ENCODE data around the gene GPAM. TPM values are rescaled to one million over a fixed set of nuclear protein-coding genes. Genes with fewer than 3 reads are reported as not detected.

The GPAM gene
- total and polyA plus RNA-seq, 11 donors = 5.8 to 104 (median 16.9) TPM

DNA sequence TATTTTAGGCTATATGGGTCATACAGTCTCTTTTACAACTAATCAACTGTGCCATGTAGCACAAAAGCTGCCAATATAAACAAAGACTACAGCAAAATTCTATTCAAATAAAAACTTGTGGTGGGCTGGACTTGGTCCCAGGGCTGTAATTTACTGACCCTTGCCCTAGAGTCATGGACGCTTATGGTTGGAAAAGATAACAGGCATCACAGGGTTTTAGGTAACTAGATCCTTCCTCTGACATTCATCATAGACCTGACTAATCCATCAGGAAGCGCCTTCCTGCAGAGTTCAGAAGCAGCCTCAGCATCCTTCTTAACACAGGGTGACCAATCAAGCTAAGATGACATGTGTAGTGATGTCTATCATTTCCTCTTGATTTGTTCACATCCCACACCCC, 40.2 kb upstream of the GPAM start:
- Histone ChIP-seq H3K4me1 (no peaks in the 10 kb centered on the region), H3K27ac (no peak overlapping the region), H3K27me3 (no peaks in the 10 kb centered on the region), H3K9me3 (peaks cover 0 to 12% (median 5%) of the 10 kb centered on the region in 12 donors), H3K36me3 (no peaks in the 10 kb centered on the region), H3K4me3 (no peak overlapping the region)
- intact Hi-C loops (cut with DNase I) = no loop called here
- TF ChIP-seq CTCF (IDR thresholded peaks at IDR 0.05) = no peak
- no peak for TF ChIP-seq POLR2A (IDR thresholded peaks at IDR 0.05)
- no peak for ATAC-seq
- DNase-seq = no peak
- WGBS, 4 donors = 19 to 74% (median 60%) methylated on average over 2 of the region's 2 CpGs

GRCh38 chr10:112222799-112223198, 39.2 kb upstream of the GPAM start:
- intact Hi-C loops (cut with DNase I) = no loop called here
- no peak for DNase-seq
- peaks cover 0 to 12% (median 5%) of the 10 kb centered on the region in 12 donors for H3K9me3 ChIP-seq
- H3K27me3 ChIP-seq = peaks cover 0 to under 1% (median 0%) of the 10 kb centered on the region in 9 donors
- TF ChIP-seq CTCF (IDR thresholded peaks at IDR 0.05) (no peak), POLR2A (IDR thresholded peaks at IDR 0.05) (no peak)
- no peak overlapping the region for H3K27ac ChIP-seq
- no peak for ATAC-seq
- 73 to 100% (median 86%) methylated on average over 1 to 2 of the region's 2 CpGs for WGBS, 4 donors
- H3K4me3 ChIP-seq = no peak overlapping the region
- no peaks in the 10 kb centered on the region for H3K4me1 ChIP-seq
- no peaks in the 10 kb centered on the region for H3K36me3 ChIP-seq

- H3K27ac ChIP-seq = no peak overlapping the region
- 75 to 85% (median 79%) methylated on average over 3 of the region's 3 CpGs for WGBS, 4 donors
- ATAC-seq (no peak), DNase-seq (no peak)
- H3K36me3 ChIP-seq = no peaks in the 10 kb centered on the region
- TF ChIP-seq CTCF (IDR thresholded peaks at IDR 0.05) = no peak
- TF ChIP-seq POLR2A (IDR thresholded peaks at IDR 0.05) = no peak
- H3K4me1 ChIP-seq = no peaks in the 10 kb centered on the region
- peaks cover 0 to 4% (median 0%) of the 10 kb centered on the region in 9 donors for H3K27me3 ChIP-seq
- intact Hi-C loops (cut with DNase I) = no loop called here
- H3K9me3 ChIP-seq = peaks cover 0 to 12% (median 5%) of the 10 kb centered on the region in 12 donors
- H3K4me3 ChIP-seq = no peak overlapping the region
Measured at GRCh38 chr10:112221545-112221944, 38.0 kb upstream of the GPAM start.

DNA sequence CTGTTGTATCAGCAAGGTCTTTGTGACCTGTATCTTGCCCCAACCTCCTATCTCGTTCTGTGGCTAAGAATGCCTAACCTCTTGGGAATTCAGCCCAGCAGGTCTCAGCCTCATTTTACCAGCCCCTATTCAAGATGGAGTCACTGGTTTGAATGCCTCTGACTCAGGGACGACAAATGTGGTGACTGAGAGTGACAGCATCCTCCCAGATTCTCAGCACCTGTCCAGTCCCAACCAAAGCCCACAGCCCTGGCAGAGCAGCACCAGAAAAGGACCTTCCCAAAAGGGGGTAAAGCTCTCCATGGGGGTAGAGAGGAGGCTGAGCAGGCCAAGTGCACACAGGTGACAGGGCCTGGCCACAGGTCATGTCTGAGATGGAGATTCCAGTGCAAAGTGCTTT, 35.4 kb upstream of the GPAM start:
- Histone ChIP-seq H3K4me3 (no peak overlapping the region), H3K9me3 (peaks cover 0 to 12% (median 5%) of the 10 kb centered on the region in 12 donors), H3K36me3 (no peaks in the 10 kb centered on the region), H3K27ac (no peak overlapping the region), H3K4me1 (peaks cover 0 to 3% (median 0%) of the 10 kb centered on the region in 12 donors), H3K27me3 (peaks cover 0 to 4% (median 0%) of the 10 kb centered on the region in 9 donors)
- DNase-seq (no peak), ATAC-seq (no peak)
- TF ChIP-seq POLR2A (IDR thresholded peaks at IDR 0.05) (no peak), CTCF (IDR thresholded peaks at IDR 0.05) (no peak)
- 60 to 67% (median 66%) methylated on average over 2 of the region's 2 CpGs for WGBS, 4 donors
- intact Hi-C loops (cut with DNase I) = no loop called here

Data from heart left ventricle (tissue), 16 donors.